CD1c-positive myeloid dendritic cell (primary cell): ENCODE results near the gene KCNH3.
A peak's percentile ranks its signal among the peaks of the same experiment; 100 is the strongest.

ENCODE experiments used
- DNase-seq: peaks from one replicate; pipeline ENCODE4 v3.0.0-alpha.2; 2016; ENCODE audit errors: extremely low spot score

KCNH3 gene, protein sequence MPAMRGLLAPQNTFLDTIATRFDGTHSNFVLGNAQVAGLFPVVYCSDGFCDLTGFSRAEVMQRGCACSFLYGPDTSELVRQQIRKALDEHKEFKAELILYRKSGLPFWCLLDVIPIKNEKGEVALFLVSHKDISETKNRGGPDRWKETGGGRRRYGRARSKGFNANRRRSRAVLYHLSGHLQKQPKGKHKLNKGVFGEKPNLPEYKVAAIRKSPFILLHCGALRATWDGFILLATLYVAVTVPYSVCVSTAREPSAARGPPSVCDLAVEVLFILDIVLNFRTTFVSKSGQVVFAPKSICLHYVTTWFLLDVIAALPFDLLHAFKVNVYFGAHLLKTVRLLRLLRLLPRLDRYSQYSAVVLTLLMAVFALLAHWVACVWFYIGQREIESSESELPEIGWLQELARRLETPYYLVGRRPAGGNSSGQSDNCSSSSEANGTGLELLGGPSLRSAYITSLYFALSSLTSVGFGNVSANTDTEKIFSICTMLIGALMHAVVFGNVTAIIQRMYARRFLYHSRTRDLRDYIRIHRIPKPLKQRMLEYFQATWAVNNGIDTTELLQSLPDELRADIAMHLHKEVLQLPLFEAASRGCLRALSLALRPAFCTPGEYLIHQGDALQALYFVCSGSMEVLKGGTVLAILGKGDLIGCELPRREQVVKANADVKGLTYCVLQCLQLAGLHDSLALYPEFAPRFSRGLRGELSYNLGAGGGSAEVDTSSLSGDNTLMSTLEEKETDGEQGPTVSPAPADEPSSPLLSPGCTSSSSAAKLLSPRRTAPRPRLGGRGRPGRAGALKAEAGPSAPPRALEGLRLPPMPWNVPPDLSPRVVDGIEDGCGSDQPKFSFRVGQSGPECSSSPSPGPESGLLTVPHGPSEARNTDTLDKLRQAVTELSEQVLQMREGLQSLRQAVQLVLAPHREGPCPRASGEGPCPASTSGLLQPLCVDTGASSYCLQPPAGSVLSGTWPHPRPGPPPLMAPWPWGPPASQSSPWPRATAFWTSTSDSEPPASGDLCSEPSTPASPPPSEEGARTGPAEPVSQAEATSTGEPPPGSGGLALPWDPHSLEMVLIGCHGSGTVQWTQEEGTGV

DNA sequence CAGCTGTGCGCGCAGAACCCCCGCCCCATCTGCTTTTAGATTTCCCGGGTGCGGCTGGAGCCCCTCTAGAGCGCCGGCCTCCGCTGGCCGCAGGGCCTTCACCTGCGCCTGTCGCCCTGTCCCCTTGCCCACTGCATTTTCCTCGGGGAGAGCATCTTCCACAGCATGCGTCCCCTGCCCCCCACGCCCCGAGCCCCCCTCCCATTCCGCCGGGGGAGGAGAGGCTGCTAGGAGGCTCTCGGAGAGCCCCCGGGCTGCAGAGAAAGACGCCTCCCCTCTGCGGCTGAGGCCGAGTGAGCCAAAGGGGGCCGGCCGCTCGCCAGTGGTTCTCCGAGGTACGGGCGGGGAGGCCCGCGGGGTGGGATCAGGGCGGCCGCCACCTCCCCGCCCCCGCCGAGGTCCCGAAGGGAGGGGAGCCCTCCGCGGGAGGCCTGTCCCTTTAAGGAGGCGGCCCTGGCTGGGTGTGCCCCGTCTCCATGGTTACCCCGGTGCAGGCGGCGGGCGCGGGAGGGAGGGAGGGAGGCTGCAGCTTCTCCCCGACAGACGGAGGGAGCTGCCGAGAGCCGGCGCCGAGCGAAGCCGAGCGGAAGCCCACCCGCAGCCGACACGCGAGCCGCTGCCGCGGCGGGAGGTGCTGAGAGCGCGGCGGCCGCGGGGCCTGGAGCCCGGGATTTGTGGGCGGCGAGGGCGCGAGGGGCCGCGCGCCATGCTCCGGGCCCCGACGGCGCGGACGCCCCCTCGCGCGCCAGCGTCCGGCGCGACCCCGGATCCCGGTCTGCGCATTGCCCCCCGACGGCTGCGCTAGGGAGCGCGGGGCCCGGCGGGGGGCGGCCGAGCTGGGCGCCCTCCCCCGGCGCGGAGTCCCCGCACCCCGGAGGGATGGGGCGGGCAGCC lies at the start of gene KCNH3:
Gene KCNH3 (plus strand): TSS at position 521 of the 894 bp plus-strand sequence. CDS start 387 bp downstream, outside the sequence.
- peak; percentile 84 for DNase-seq

GRCh38 chr12:49489154-49489553 lies 49.7 kb upstream of the KCNH3 start:
- no peak for DNase-seq

GRCh38 chr12:49489720-49490119 lies 49.1 kb upstream of the KCNH3 start:
- DNase-seq: no peak

DNA sequence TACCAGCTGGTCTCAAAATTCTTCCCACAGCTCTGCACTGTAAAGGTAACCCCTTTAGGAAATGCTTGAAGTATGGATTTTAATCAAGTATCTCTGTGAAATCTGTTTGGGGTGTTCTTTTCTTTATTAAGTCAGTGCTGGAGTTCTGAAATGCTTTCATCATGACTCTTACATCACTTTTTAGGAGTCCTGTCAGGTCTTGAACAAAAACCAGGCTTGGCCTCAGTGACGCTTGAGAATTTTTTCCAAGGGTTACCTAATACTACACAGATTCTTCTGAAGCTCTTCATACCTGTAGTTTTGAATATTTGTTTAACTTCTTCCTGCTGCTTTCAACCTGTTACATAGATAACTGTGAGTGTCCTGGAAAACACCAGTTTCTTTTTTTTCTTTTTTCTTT lies 47.0 kb upstream of the KCNH3 start:
- DNase-seq: no peak

GRCh38 chr12:49493900-49494299 lies 44.9 kb upstream of the KCNH3 start:
- DNase-seq: no peak

DNA sequence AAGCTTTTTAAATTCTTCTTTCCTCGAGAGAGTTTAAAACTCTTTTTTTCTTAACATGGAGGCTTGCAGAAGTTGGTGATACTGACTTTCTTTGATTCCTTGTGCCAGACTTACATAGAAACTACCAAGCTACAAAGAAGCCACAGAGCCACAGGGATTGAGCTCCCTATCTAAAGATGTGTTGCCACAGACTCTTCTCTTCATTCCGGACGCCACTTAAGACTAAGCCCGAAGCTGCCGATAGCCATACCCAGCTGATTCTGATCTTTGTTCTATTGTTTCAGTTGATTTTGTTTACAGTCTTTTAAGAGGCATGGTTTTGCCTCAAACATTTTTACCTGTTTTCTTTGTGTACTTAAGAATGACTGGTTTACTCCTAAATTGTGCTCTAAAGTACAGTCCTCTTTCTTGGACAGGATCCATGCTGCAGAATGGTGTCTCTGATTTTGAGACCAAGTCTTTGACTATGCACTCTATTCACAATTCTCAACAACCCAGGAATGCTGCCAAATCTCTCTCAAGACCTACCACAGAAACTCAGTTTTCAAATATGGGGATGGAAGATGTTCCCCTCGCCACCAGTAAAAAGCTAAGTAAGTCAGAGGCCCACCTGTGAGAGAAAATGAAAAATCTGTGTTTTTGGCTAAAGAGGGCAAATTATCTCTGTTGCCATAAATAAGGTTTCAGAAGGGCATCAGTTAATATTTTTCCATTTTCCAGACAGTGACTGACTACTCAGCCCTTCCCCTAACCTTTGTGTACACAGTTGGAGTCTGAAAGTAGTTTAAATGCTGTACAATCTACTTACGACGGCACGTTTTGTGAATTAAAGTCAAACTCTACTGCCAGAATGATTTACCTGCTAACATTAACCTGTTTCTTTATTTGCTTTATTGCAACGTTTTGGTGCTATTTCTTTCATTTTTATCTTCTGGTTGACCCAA lies 42.1 kb upstream of the KCNH3 start:
- DNase-seq: no peak

DNA sequence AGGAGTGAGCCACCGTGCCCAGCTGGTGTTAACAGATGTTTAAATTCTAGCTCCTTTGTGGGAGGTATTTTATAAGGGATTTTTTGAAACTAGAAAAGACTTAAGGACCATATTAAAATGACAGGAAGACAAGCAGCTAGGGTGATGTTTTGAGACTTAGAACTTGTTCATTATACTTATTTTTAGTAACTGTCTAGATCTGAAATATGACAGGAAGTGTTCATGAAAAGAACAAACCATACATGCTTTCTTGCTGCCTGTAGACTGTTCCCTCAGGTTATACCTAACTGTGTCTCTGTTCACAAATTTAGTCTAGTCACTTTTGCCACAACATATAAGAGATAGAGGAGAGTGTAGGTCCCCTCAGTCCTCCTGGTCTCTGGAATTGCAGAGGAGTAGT lies 36.9 kb upstream of the KCNH3 start:
- DNase-seq: no peak

DNA sequence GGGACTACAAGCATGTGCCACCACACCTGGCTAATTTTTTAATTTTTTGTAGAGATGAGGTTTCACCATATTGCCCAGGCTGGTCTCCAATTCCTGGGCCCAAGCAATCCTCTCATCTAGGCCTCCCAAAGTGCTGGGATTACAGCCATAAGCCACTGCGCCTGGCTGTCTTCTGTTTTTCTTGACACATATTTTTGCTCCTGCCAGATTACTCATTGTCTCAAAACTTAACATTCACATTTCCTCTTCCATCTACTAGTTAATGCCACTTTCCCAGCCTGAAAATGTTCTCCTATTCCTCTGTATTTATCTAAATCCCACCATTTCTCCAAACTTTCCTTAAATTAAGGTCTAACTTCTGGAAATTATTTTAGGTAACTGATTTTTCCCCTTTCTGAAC lies 36.2 kb upstream of the KCNH3 start:
- no peak for DNase-seq

- DNase-seq: no peak
These were observed 35.1 kb upstream of the KCNH3 start for GRCh38 chr12:49503674-49504180.

DNA sequence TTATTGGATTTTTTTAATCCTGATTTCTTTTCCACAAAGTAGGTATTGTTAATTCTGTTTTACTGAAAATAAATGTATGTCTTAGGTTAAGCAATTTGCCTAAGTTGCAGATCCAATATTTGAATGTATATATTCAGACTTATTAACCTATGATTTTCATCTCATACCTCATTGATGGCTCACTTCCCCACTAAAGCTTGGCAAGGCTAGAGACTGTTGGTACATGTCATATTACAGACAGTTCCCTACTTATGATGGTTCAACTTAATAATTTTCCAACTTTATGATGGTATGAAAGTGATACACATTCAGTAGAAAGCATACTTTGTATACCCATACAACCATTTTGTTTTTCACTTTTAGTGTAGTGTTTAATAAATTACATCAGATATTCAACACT lies 33.2 kb upstream of the KCNH3 start:
- no peak for DNase-seq

DNA sequence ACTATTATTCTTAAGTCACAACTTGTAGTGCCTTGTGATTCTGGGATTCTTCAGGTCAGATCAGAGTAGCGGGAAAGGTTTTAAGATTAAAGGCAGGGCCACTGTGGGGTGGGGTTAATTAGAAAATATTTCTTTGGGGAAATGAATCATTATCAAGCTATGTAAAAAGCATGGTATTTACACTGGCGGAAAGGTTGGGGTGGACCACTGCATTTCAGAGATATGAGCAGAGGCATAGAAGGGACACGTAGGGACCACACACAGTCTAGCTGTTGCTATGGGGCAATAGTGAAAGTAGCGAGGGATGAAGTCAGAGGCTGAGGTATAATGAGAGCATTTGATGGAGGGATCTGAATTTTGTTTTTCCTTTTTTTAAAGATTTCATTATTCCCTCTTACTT lies 31.7 kb upstream of the KCNH3 start:
- DNase-seq: no peak

- peak; percentile 33 for DNase-seq
These were observed 29.1 kb upstream of the KCNH3 start for GRCh38 chr12:49509681-49510080.

DNA sequence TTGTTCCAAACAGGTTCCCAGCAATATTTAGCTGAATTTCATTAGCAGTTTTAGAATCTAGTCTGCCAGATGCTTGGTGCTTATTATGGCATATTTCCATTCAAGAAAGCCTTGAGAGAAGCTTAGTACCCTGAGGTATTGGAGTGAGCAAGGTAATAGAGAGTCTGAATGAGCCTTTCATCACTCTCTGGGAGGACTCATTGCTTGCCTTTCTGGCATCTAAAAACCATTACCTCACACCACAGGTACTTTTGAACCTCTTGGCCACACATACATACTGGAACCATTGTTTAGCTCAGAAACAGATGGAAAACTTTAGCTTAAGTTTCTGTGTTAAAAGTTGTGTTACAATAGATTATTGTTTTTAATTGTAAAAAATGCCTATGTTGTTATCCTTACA lies 27.4 kb upstream of the KCNH3 start:
- no peak for DNase-seq

DNA sequence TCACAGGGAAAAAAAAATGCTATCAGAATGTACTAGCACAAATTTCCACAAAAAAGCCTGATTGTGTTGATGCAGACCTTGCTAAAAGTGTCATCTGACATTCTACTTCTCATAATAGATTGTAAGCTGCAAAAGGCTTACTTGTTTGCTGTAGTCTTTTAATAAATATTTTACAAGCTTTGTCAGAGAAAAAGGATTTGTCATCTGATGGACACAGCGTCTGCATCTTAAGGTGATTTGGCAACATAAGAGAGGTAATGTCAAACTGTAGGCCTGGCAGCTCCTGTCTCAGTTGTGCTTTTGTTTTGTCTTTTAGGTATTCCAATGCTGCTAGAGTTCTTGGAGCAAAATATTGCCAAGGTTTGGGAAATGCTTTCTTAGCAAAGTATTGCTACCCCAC lies 26.3 kb upstream of the KCNH3 start:
- DNase-seq: no peak

DNA sequence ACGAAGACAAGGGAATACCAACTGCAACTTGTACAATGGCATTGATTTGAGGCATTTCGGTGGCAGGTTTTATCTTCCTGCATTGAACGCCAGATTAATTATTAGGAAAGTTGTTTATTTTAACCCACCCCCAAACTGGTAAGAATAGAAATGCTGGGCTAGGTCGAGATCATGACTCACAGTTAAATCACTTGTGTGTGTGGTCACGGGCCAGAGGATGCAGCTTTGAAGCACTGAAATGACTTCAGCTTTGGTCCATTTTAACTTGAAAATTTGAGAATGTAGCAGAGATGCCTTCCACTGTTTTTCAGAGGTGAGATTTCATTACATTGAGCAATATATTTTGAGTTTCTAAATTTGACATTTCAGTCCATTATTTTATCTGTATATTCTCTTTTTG lies 23.6 kb upstream of the KCNH3 start:
- no peak for DNase-seq

DNA sequence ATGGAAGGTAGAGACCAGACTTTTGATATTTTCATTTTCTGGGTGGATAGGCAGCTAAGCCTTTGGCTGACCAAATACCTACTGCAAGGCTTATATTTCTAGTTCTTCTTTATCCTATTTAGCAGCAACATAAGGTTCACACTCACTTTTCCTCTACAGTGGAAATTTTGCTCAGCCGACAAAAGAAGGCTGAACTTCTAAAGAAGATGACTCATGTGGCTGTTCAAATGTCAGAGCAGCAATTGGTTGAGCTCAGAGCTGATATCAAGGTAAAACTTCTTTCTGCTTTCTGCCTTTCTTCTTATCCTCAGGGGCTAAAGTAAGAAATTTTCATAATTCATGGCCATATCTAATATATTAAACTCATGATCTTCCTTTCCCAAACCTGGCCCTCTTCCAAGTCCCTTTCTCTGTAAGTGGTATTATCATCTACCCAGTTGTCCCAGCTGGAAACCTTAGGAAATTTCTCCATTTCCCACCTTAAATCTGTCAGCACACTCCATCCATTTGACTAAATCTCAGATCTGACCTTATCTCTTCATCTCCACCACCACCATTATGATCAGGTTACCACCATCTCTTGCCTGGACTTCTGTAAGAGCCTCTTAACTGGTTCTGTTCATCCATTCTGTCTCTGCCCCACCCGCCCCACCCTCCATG lies 19.8 kb upstream of the KCNH3 start:
- peak; percentile 9 for DNase-seq

DNA sequence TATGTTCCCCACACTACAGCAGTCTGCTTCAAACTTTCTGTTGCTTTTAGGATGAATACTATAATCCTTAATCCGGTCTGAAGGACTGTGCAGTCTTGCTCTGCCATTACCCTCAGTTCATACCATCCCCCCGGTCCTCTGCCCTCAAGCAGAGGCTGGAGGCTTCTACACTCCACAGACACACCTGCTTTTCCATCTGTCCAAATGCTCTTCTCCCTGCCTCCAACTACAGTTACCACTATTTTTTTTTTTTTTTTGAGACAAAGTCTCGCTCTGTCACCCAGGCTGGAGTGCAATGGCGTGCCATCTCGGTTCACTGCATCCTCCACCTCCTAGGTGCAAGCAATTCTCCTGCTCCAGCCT lies 19.3 kb upstream of the KCNH3 start:
- no peak for DNase-seq

DNA sequence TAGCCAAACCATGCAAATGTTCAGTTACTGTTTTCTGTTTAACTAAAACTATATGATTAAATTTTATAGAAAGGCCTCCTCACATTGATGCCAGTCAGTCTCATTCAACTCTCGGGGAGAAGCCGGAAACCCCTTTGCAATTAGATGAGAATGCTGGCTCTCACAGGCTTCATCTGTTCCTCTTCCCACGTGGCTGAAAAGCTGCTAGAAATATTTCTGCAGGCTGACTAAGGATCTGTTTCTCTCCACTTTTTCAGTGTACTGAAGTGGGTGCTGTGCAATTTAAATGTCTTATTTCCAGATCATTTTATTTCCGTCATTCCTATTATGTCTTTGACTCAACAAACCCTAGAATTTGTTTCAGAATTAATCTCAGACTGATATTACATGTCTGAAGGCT lies 17.4 kb upstream of the KCNH3 start:
- no peak for DNase-seq

- no peak for DNase-seq
These were observed 14.0 kb upstream of the KCNH3 start for GRCh38 chr12:49524660-49525324.
